Activated T-cell treated with anti-CD3 and anti-CD28 coated beads, Interleukin-2, amount 50 U/mL, for 72 hours (primary cell): ENCODE measurements around the gene CHST6. TPM values are rescaled to one million over a fixed set of nuclear protein-coding genes. Genes with fewer than 3 reads are reported as not detected.
"Not testable (repeated sequence)": the region's sequence is repeated elsewhere in the genome, so short reads cannot be mapped to it uniquely, and the experiment has no call there.

ENCODE experiments used
- ATAC-seq, 2 donors: fragments of 150-1000 bp; cut with Tn5 transposase; replicated peaks in 1 of 2; 2 replicates each; pipeline ENCODE4 v1.10.0; 2021; ENCODE audit warnings: moderate library complexity in 2 of 2, mild to moderate bottlenecking in 1 of 2
- DNase-seq, 2 donors: peaks; one replicate each; pipeline ENCODE4 v3.0.0; 2021 to 2022; ENCODE audit warnings: mixed read lengths in 1 of 2
- H3K27ac Mint-ChIP-seq: one replicate; pipeline ENCODE4 v1.8.0; 2022; ENCODE audit warnings: mild to moderate bottlenecking, moderate library complexity, mixed read lengths
- H3K27me3 Mint-ChIP-seq: one replicate; pipeline ENCODE4 v1.8.0; 2022; ENCODE audit warnings: low read depth, mixed read lengths
- H3K36me3 Mint-ChIP-seq, 2 donors: one replicate each; pipeline ENCODE4 v1.8.0; 2022; ENCODE audit warnings: mixed read lengths in 2 of 2, mild to moderate bottlenecking in 1 of 2; ENCODE audit not compliant: insufficient read depth in 2 of 2
- H3K4me1 Mint-ChIP-seq: one replicate; pipeline ENCODE4 v1.8.0; 2022; ENCODE audit warnings: low read depth, mixed read lengths
- H3K4me3 Mint-ChIP-seq, 2 donors: one replicate each; pipeline ENCODE4 v1.8.0; 2022; ENCODE audit warnings: mild to moderate bottlenecking in 2 of 2, mixed read lengths in 2 of 2, moderate library complexity in 2 of 2
- H3K9me3 Mint-ChIP-seq, 2 donors: one replicate each; pipeline ENCODE4 v1.8.0; 2022; ENCODE audit warnings: mixed read lengths in 2 of 2
- total RNA-seq, 2 donors: library from RNA; stranded (reverse); gene quantifications; one replicate each; pipeline ENCODE4 v1.2.3, GENCODE V29; 2022

Gene CHST6
- total RNA-seq, 2 donors from 2014 or later = 0.07 TPM

- Mint-ChIP-seq H3K36me3 (no peaks in the 10 kb centered on the region), H3K4me1 (no peaks in the 10 kb centered on the region), H3K9me3 (no peaks in the 10 kb centered on the region), H3K27me3 (no peaks in the 10 kb centered on the region), H3K27ac (no peak overlapping the region), H3K4me3 (no peak overlapping the region)
- ATAC-seq (no peak), DNase-seq (no peak)
Observed at GRCh38 chr16:75527825-75528299, 32.6 kb upstream of the CHST6 start.

GRCh38 chr16:75526032-75526790 is 31.0 kb upstream of the CHST6 start:
- H3K4me3 Mint-ChIP-seq = no peak overlapping the region
- ATAC-seq (no peak), DNase-seq (no peak)
- no peaks in the 10 kb centered on the region for H3K9me3 Mint-ChIP-seq
- H3K36me3 Mint-ChIP-seq = no peaks in the 10 kb centered on the region
- H3K27me3 Mint-ChIP-seq = no peaks in the 10 kb centered on the region
- no peak overlapping the region for H3K27ac Mint-ChIP-seq
- H3K4me1 Mint-ChIP-seq = no peaks in the 10 kb centered on the region

- Mint-ChIP-seq H3K36me3 (no peaks in the 10 kb centered on the region), H3K4me1 (peaks cover 11% of the 10 kb centered on the region), H3K4me3 (no peak overlapping the region), H3K9me3 (no peaks in the 10 kb centered on the region), H3K27me3 (no peaks in the 10 kb centered on the region), H3K27ac (no peak overlapping the region)
- ATAC-seq (no peak), DNase-seq (no peak)
Observed at GRCh38 chr16:75519175-75519574, 23.9 kb upstream of the CHST6 start.

- not testable (repeated sequence) for H3K27ac Mint-ChIP-seq, H3K27me3 Mint-ChIP-seq, H3K36me3 Mint-ChIP-seq, H3K9me3 Mint-ChIP-seq
- Mint-ChIP-seq H3K4me1 (peaks cover 11% of the 10 kb centered on the region), H3K4me3 (peak overlapping the region; percentile 80 to 85)
- ATAC-seq (peak; percentile 30 to 36), DNase-seq (peak; percentile 25 to 44)
Observed at GRCh38 chr16:75516189-75516966, 21.1 kb upstream of the CHST6 start.

- H3K4me3 Mint-ChIP-seq = no peak overlapping the region
- H3K4me1 Mint-ChIP-seq = peaks cover 11% of the 10 kb centered on the region
- DNase-seq (no peak), ATAC-seq (no peak)
- no peaks in the 10 kb centered on the region for H3K27me3 Mint-ChIP-seq
- H3K27ac Mint-ChIP-seq = no peak overlapping the region
- no peaks in the 10 kb centered on the region for H3K9me3 Mint-ChIP-seq
- no peaks in the 10 kb centered on the region for H3K36me3 Mint-ChIP-seq
Observed at GRCh38 chr16:75514296-75514695, 19.1 kb upstream of the CHST6 start.

GRCh38 chr16:75506574-75506973 is 11.3 kb upstream of the CHST6 start:
- H3K9me3 Mint-ChIP-seq = no peaks in the 10 kb centered on the region
- peaks cover 22% of the 10 kb centered on the region for H3K27me3 Mint-ChIP-seq
- H3K27ac Mint-ChIP-seq = no peak overlapping the region
- no peak for DNase-seq
- H3K4me3 Mint-ChIP-seq = no peak overlapping the region
- no peaks in the 10 kb centered on the region for H3K36me3 Mint-ChIP-seq
- no peak for ATAC-seq
- peaks cover 10% of the 10 kb centered on the region for H3K4me1 Mint-ChIP-seq

- Mint-ChIP-seq H3K4me3 (no peak overlapping the region), H3K4me1 (peaks cover 10% of the 10 kb centered on the region), H3K9me3 (no peaks in the 10 kb centered on the region), H3K27ac (no peak overlapping the region), H3K27me3 (peaks cover 22% of the 10 kb centered on the region), H3K36me3 (no peaks in the 10 kb centered on the region)
- ATAC-seq = peak in 1 of 2 donors; percentile 21
- no peak for DNase-seq
Observed at GRCh38 chr16:75506107-75506506, 10.9 kb upstream of the CHST6 start.

GRCh38 chr16:75503801-75504200 is 8.6 kb upstream of the CHST6 start:
- Mint-ChIP-seq H3K36me3 (no peaks in the 10 kb centered on the region), H3K9me3 (no peaks in the 10 kb centered on the region), H3K27ac (no peak overlapping the region), H3K4me3 (no peak overlapping the region), H3K4me1 (peaks cover 10% of the 10 kb centered on the region), H3K27me3 (peaks cover 20% of the 10 kb centered on the region)
- DNase-seq (no peak), ATAC-seq (no peak)

- Mint-ChIP-seq H3K27ac (no peak overlapping the region), H3K4me3 (no peak overlapping the region), H3K9me3 (no peaks in the 10 kb centered on the region), H3K36me3 (no peaks in the 10 kb centered on the region), H3K4me1 (peaks cover 10% of the 10 kb centered on the region), H3K27me3 (peaks cover 14% of the 10 kb centered on the region)
- DNase-seq (no peak), ATAC-seq (no peak)
Observed at GRCh38 chr16:75502916-75503605, 7.8 kb upstream of the CHST6 start.

GRCh38 chr16:75501820-75502219 is 6.6 kb upstream of the CHST6 start:
- not testable (repeated sequence) for H3K27ac Mint-ChIP-seq, DNase-seq, H3K9me3 Mint-ChIP-seq, H3K4me3 Mint-ChIP-seq, ATAC-seq, H3K36me3 Mint-ChIP-seq
- Mint-ChIP-seq H3K27me3 (peaks cover 23% of the 10 kb centered on the region), H3K4me1 (peaks cover 10% of the 10 kb centered on the region)

GRCh38 chr16:75501359-75501758 is 6.1 kb upstream of the CHST6 start:
- Mint-ChIP-seq H3K9me3 (no peaks in the 10 kb centered on the region), H3K27me3 (peaks cover 18% of the 10 kb centered on the region), H3K4me1 (peaks cover 7% of the 10 kb centered on the region), H3K4me3 (no peak overlapping the region), H3K36me3 (no peaks in the 10 kb centered on the region), H3K27ac (no peak overlapping the region)
- DNase-seq = no peak
- no peak for ATAC-seq

GRCh38 chr16:75498605-75499322 is 3.5 kb upstream of the CHST6 start:
- not testable (repeated sequence) for DNase-seq, H3K4me1 Mint-ChIP-seq, H3K36me3 Mint-ChIP-seq, ATAC-seq, H3K27ac Mint-ChIP-seq, H3K9me3 Mint-ChIP-seq, H3K4me3 Mint-ChIP-seq
- peaks cover 22% of the 10 kb centered on the region for H3K27me3 Mint-ChIP-seq
